GM21786 (cell line): ENCODE measurements around the gene RCSD1.

ENCODE experiments used
- ATAC-seq: cut with Tn5 transposase; IDR thresholded peaks from one replicate; pipeline ENCODE4 v1.9.1; 2021; ENCODE audit not compliant: unreplicated experiment

Gene RCSD1

GRCh38 chr1:167663002-167663772 is 33.2 kb downstream of the RCSD1 start:
- ATAC-seq = peak; percentile 65

- no peak for ATAC-seq
These were observed 35.4 kb downstream of the RCSD1 start for GRCh38 chr1:167665469-167665868.

GRCh38 chr1:167666416-167666815 is 36.4 kb downstream of the RCSD1 start:
- no peak for ATAC-seq

GRCh38 chr1:167667536-167667935 is 37.5 kb downstream of the RCSD1 start:
- ATAC-seq = no peak

- peak; percentile 73 for ATAC-seq
These were observed 38.1 kb downstream of the RCSD1 start for GRCh38 chr1:167668108-167668507.

- ATAC-seq = peak; percentile 50
These were observed 39.4 kb downstream of the RCSD1 start for GRCh38 chr1:167669209-167670124.

GRCh38 chr1:167670563-167670962 is 40.5 kb downstream of the RCSD1 start:
- ATAC-seq = no peak

- no peak for ATAC-seq
These were observed 41.9 kb downstream of the RCSD1 start for GRCh38 chr1:167671727-167672511.

- no peak for ATAC-seq
These were observed 42.8 kb downstream of the RCSD1 start for GRCh38 chr1:167672831-167673230.

GRCh38 chr1:167673265-167673664 is 43.2 kb downstream of the RCSD1 start:
- ATAC-seq = no peak

GRCh38 chr1:167674156-167674555 is 44.1 kb downstream of the RCSD1 start:
- no peak for ATAC-seq

- ATAC-seq = no peak
These were observed 45.4 kb downstream of the RCSD1 start for GRCh38 chr1:167675440-167675839.

GRCh38 chr1:167676205-167676915 is 46.3 kb downstream of the RCSD1 start:
- peak; percentile 63 for ATAC-seq

- peak; percentile 41 for ATAC-seq
These were observed 47.1 kb downstream of the RCSD1 start for GRCh38 chr1:167676916-167677848.

GRCh38 chr1:167678422-167678821 is 48.4 kb downstream of the RCSD1 start:
- no peak for ATAC-seq

GRCh38 chr1:167678838-167679237 is 48.8 kb downstream of the RCSD1 start:
- no peak for ATAC-seq

GRCh38 chr1:167679714-167680113 is 49.7 kb downstream of the RCSD1 start:
- ATAC-seq = no peak

- no peak for ATAC-seq
These were observed 51.0 kb downstream of the RCSD1 start for GRCh38 chr1:167681024-167681423.

- no peak for ATAC-seq
These were observed 51.5 kb downstream of the RCSD1 start for GRCh38 chr1:167681451-167682098.
